CD4-positive, alpha-beta T cell treated with Interferon alpha-2 for 1 hour (primary cell): ENCODE results near the gene ADAMTS19.
"Not testable (repeated sequence)": the region's sequence is repeated elsewhere in the genome, so short reads cannot be mapped to it uniquely, and the experiment has no call there.

Experiments
- DNase-seq, 2 donors: peaks; one replicate each; pipeline ENCODE4 v3.0.0-alpha.2; 2020 to 2022

ADAMTS19 gene

DNA sequence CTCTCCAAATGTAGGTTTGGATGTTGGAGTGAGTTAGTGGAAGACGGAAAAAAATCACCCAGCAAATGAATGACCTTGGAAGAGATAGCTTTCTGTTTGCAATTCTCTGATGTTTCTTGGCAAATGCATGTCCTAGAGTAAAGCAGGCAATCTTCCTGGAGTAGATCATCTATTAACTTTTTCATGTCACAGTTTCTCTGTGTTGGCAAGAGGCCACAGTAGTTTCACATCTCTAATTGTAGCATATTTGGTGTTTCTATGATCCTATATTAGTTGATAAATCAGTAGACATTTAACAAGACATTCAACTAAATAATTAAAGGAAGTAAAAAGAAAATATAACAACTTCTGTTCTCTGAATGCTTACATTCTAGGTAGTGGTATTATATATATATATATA lies 149.6 kb downstream of the ADAMTS19 start:
- DNase-seq: no peak

DNA sequence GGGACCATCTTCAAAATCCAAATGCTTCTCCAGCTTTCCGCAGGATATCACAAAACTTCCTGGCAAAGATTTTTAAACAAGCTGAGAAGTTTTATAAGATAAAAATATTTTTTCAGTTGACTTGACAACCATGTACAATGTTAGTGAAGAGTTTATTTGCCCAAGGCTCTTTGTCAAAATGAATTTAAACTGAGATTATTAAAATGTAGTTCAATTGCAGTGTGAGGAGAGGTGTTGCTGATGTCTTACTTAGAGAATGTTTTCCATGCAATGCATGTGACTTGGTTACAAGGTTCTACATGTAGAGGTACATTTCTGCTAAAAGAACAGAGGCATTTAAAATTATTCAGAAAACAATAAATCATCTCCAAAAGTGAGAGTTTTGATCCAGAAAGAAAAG lies 156.4 kb downstream of the ADAMTS19 start:
- DNase-seq: no peak

DNA sequence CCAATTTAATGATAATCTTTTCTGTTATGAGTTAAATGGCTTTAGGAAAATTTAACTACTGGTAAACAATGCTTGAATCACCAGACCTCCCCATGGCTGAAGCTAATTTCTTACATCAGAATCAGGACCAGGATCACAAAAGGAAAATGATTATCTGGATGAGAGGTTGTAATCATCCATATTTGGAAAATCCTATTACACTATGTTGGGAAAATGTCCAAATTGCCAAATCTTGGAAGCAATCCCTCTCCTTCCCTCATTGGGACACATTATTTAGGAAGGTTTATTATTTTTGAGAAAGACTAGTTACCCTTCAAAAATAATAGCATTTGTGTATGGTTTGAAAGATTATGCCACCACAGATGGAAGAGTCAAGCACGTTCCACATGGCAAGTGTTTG lies 157.1 kb downstream of the ADAMTS19 start:
- no peak for DNase-seq

DNA sequence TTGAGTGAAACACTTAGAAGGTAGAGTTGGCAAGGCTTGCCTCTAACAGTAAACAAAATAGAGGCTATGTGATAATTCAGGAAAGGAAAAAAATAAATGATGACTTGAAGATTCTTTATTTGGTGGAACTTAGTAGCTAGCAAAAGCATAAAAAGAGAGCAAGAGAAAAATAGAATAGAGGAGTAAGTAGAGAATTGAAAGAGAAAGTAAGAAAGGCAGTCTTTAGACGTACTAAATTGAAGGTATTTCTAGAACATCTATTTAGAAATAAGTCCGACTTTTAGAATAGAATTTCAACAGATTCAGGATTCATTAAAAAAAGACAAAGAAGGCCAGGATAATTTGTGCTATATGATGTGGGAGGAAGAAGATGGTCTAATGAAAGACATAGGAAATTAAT lies 159.7 kb downstream of the ADAMTS19 start:
- no peak for DNase-seq

DNA sequence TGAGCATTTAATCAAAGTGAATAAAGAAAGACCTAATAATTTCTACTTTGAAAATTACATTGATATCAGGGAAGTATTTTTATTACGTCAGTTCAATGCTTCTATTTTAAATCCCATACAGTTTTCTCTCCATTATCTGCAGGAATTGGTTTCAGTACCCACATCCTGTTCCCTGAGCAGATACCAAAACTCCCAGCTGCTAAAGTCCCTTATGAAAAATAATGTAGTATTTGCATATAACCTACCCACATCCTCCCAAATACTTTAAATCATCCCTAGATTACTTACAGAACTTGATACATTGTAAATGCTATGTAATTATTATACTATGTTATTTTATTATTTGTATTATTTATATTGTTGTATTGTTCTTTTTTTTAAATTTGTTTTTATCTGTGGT lies 162.4 kb downstream of the ADAMTS19 start:
- DNase-seq: no peak

DNA sequence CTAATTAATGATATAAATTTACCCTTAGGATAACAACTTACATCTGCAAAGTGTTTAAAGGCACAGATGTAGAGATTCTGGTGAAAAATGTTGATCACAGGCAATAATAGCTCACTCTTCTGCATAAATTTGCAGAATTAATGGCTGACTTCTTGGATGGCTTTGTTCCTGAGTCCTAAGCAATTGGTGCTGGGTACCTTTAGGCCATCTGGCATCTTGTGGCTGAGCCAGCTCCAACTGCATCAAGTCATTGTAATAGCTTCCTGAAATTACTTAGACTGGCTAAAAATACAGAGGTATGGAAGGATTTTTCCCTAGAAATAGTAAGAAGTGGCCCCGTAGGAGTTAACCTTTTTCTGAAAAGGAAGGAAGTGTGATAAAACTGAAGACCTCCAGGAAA lies 169.5 kb downstream of the ADAMTS19 start:
- no peak for DNase-seq

DNA sequence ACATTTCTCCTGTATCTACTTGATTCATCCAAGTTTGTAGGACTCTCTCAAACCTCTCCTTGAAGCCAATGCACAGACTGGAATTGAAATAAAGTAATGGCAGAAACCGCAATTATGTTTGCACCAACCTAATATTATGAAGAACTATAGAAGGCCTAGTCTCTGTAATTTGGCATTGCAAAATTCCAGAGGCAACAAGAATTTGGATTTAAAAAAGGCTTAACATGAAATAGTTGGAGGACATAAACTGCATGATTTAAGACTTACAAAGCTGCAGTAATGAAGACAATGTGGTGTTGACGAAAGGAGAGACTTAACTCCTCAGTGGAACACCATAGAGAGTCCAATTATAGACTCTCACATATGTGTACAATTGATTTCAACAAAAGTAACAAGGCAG lies 170.0 kb downstream of the ADAMTS19 start:
- DNase-seq: no peak

DNA sequence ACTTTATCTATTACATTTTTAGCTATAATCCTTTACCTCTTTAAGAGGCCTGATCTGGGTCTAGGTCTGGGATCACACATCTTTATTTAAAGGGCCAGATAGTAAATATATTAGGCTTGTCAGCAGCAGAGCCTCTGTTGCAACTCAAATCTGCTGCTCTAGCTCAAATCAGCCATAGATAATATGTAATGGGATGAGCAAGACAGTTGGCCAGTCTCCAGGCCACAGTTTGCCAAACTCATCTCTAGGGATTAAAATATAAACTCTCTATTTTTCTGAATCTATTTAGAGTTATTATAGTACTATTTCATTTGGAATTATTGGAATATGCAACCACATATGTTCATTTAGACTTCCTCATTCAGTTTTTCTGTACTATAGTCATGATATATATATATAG lies 171.9 kb downstream of the ADAMTS19 start:
- no peak for DNase-seq

DNA sequence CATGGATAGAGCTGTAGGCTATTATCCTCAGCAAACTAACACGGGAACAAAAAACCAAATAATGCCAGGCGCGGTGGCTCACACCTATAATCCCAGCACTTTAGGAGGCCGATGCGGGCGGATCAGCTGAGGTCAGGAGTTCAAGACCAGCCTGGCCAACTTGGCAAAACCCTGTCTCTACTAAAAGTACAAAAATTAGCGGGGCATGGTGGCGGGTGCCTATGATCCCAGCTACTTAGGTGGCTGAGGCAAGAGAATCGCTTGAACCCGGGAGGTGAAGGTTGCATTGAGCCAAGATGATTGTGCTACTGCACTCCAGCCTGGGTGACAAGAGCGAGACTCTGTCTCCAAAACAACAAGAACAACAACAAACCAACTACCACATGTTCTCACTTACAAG lies 177.4 kb downstream of the ADAMTS19 start:
- DNase-seq: not testable (repeated sequence)

DNA sequence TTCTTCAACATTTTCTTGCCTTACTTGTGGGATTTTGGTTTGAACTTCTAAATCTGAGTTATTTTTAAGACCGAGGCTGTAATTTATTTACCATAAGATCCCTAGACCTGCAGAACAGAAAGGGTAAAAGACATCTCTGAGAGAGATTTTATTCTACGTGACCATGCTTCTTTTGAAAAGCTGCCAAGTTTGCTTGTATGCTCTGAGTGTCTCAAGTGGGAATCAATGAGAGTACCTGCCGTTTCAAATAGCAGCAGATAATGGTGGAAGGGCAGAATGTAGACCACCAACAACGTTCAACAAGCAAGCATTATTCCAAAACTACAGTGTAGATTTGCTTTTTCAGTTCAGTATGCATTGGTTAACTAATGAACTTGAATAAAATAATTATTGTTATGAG lies 179.2 kb downstream of the ADAMTS19 start:
- no peak for DNase-seq

DNA sequence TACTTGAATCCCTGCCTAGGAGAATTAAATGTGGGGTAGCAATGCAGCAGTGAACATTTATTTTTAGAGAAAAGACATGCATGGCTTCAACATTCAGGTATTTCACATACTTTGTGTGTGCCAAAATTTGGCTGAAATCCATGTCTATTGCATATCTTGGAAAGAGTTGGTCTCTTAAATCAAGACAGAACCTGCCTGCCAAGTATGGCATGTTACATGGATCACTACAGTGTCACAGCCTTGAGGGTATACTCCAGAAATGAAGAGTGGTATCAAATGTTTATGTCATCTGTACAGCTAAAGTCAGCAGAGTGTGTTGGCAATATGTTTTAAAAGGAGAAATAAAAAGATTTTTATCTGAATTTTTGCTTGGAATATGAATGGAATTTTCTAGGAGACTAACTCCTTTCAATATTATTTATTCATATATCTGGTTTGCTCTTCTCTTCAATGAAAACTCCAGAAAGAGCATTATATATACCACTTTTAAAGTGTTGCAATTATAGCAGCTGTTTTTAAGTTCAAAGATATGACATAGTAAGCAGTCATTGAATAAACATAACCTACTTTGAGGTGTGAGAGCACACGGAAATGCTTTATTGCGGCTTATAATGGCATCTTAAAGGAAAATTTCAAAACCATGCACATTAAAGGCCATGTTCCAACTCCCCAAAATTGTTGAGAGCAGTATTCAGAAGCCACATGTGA lies 192.4 kb downstream of the ADAMTS19 start:
- DNase-seq: no peak

DNA sequence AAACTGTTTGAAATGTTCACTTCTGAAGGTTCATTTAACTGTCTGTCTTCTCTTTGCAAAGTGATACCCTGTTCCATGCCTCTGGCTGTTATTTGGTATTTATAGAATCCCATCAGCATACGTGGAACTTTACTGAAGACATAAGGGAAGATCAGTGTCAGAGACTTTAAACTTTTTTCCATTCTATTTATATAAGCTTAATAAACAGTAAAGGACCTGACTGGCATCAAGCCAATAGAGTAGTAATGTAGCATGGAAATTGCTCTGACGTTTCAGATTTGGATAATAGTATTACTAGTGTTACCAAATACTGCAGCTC lies 192.9 kb downstream of the ADAMTS19 start:
- DNase-seq: no peak

DNA sequence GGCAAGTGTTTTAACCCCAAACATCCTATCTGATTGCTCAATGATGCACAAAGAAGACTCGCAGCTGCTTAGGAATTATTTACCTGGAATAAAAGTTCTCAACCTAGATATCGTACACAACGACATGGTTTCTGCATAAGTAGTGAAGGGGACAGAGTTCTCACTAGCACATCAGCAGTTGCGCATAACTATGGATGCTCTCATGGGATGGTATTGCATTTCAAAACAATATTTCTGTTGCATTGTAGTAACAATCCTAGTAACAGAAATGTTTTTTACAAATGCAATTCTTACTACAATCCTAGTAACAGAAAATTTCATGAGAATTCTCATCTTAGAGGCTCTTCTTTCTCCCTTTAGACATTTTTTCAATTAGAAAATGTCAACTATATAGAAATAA lies 193.3 kb downstream of the ADAMTS19 start:
- no peak for DNase-seq

DNA sequence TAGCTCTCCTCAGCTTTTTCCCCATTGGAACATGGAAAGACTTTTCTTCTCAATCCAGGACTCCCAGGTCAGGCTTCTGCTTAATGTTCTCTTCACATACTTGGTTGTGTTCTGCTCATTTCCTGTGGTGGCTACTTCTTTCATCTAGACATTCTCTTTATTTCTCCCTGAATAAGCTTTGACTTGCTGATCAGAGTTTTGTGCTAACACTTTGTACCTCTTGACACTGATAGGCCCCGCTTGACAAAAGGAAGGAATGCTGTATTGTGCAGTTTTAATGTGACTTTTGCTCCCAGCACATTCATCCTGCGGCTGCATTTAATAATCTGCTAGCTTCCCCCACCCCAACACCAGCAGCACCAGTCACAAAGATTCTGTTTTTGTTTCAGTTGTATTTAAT lies 196.9 kb downstream of the ADAMTS19 start:
- no peak for DNase-seq

DNA sequence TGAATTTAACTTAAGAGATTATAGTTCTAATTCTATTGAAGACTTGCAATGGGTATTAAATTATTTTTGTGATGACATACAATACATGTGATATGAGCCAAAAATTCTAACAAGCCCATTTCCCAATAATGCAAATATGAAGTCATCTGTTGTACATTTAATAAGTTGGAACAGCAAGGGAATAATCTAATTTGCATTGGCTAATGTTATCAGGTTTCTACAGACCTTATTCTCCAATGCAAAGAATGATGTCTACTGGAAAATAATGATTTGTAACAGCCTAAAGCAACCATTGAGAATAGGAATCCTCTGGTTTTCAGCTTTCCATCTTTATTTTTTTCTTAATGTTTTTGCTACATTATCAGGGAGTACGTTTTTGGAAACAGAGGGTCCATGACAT lies 198.7 kb downstream of the ADAMTS19 start:
- DNase-seq: no peak

DNA sequence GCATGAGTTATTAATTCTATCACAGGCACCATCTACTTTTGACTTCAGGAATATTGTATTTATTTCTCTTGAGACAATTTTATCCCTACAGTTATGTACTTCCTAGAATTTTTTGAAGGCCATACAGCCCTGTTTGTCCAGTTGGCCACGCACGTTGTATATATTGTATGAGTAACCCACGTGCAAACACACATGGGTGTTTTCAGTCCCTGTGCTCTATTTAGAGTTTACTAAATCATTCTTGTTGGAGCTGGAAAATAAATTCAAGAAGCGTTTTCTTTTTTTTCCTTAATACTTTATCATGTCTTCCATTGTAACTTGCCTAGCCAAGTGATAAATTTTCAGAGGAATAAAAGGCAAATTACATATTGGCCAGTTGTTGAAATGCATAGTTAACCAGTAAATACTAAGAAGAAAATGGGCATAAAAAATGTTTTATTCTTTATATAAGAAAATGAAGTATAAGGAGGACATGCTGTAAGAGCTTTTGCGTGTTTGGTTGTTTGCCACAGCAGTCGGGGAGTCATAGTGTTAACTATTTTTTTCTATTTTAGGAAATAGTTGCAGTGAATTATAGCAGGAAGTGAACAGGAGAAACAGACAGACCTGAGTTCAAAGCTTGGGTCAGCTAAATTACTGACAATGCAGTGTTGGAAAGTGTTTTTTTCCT lies 201.4 kb downstream of the ADAMTS19 start:
- no peak for DNase-seq

DNA sequence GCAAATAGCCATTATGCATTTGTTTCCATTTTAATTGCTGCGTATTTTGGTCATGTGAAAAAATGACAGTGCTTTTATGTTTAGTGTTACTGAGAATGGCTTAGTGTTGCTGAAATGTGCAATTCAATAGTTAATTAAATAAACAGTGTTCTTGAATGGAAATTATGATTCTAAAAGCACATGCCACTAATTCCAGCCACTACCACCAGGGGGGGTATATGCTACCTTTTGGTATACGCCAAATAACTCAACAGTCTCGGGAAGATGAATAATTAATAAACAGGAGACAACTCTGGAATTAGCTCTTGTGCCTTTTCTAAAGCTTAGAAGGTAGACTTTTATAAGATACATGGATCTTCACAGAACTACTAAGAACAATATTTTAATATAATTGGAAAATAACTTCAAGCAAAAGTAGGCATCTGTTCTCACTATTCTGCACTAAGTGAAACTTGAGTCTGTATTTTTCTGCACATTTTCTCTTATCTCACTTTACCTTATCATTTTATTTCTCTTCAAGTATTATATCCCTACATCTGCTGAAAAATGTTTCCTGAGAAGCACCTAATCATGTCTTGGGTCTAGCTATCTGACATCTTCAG lies 204.3 kb downstream of the ADAMTS19 start:
- DNase-seq: peak in 1 of 2 donors; percentile 30

DNA sequence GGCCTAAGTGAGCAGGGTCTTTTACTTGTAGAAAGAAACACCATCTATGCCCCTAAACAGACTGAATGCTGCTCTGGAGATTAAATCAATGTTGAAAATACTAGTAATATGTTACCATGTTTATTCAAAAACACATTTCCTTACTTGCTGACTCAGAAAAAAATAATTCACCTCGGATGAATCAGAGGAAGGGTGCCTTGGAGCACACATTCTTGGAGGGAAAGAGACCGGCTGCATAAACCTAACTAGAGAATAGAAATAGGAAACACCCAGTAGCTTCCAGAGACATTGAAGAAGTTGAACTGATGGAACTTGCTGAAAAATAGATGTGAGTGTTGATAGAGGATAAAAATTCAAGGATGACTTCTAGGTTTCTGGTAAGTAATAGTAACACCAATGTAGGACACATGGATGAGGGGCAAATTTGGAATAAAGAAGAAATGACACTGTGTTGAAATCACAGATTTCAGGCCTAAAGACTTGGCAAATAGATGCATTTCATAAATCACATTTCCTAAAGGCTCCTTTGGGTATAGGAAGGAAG lies 210.9 kb downstream of the ADAMTS19 start:
- DNase-seq: no peak

DNA sequence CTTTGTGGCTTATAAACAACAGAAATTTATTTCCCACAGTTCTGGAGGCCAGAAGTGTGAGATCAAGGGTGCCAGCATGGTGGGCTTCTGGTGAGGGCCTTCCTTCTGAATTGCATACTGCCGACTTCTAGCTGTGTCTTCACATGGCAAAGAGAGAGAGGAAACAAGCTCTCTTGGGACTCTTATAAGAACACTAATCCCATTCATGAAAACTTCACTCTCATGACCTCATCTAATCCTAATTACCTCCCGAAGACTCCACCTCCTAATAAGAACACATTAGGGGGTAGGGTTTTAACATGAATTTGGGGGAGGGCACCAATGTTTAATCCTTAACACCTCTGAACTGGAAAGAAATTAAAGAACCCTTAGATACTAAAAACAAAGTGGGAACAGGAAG lies 211.9 kb downstream of the ADAMTS19 start:
- DNase-seq: no peak

DNA sequence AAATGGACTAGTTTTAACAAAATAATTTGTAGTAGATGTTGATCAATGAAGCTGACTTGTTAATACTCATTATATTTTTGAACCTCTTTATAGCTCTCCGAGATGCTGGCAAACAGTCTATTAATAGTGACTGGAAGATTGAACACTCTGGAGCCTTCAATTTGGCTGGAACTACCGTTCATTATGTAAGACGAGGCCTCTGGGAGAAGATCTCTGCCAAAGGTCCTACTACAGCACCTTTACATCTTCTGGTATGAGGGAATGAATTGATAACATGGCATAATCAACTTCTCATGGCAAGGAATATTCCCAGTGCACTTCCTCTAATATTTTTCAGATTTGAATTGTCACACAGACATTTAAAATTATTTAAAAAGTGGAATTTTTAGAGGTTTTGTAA lies 219.6 kb downstream of the ADAMTS19 start:
- no peak for DNase-seq

DNA sequence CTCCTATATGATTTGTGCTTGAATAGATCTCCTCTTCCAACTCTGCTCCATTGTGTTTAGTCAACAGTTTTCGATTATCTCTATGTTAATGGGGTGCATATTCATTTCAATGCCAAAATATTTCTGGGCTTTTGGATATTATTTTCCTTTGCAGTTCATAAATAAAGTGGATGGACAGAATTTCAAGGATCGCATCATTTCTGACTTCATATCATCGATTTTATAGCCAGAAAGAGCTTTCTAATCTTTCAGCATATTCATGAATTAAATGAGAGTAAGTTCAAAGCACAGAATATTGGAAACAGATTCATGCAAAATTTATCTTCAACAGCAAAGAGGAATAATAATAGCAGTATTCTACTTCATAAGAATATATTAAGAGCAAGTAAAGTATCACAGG lies 227.8 kb downstream of the ADAMTS19 start:
- DNase-seq: no peak

DNA sequence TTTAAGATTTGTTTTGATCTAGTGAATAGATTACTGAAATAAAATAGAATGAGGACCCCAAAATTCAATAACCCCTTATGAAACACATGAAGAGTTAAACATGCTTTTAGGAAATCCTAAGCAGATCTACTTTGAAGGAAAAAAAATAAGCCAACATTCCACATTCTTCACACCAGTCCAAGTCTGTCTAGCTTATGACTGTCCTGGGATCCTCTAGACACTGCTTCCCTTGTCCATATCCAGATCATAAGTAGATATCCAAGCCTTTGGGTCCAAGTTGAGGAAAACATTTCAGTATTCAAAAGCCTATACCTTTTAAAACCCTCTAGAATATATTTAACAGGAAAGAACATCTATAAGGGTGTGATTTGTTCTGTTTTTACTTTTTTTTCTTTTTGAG lies 228.9 kb downstream of the ADAMTS19 start:
- DNase-seq: no peak

DNA sequence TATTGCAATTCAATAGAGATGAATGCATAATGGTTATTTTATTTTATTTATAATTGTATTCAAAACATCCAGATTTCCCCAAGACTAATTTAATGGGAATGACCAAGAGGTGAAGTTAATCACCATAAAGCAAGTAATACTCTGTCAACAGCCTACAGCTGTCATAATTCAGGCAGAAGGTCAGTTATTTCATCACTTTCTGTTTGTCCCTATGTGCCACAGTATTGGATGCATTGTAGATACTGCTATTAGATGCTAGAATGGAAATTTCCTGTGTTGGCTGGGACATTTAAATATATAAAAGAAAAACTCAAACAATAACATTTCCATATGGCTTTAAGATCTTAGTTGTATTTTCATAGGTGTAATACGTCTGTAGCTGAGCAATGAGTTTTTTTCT lies 231.1 kb downstream of the ADAMTS19 start:
- no peak for DNase-seq

DNA sequence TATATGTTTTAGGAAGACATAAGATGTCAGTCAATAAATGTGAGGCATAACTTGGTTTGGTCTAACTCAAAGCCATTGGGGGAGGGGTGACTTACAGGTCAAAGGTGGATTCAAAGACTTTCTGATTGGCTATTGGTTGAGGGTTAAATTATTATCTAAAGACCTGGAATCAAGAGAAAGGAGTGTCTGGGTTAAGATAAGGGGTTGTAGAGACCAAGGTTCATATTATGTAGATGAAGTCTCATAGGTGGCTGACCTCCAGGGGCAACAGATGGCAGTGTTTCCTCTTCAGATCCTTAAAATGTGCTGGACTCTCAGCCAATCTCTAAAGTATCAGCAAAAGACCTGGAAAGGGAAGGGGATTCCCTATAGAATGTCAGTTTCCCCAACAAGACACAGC lies 236.5 kb downstream of the ADAMTS19 start:
- no peak for DNase-seq
